ENCODE results near the gene GOLGA8T.
"Not testable (repeated sequence)": the region's sequence is repeated elsewhere in the genome, so short reads cannot be mapped to it uniquely, and the experiment has no call there.

Gene GOLGA8T

GRCh38 chr15:30192119-30192745 is 57.4 kb downstream of the GOLGA8T start:
- DNase-seq (ENCODE audit: low spot score), result not testable (repeated sequence)

- not testable (repeated sequence) for DNase-seq (ENCODE audit: low spot score)
These were observed 58.0 kb downstream of the GOLGA8T start for GRCh38 chr15:30192892-30193291.

Measured in ecto neural progenitor cell (in vitro differentiated cells).